Measurements from ENCODE around the gene MPI.
"Not testable (repeated sequence)": the region's sequence is repeated elsewhere in the genome, so short reads cannot be mapped to it uniquely, and the experiment has no call there.

Gene MPI

DNA sequence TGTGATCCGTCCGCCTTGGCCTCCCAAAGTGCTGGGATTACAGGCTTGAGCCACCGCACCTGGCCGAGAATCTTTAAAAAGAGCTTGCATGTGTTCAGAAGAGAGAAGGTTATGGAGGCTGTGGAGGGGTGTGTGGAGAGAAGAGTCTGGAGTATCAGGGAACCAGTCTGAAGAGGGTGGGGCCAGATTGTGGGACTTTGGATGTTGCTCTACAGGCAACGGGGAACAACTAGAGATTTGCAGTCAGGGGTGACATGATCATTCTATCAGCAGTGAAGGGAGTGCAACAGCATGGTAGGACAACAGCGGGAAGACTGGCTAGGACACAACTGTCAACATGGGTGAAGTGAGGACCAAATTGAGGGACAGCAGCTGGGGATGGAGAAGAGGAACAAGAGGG is 25.5 kb upstream of the MPI start:
- FAIRE-seq = no peak

DNA sequence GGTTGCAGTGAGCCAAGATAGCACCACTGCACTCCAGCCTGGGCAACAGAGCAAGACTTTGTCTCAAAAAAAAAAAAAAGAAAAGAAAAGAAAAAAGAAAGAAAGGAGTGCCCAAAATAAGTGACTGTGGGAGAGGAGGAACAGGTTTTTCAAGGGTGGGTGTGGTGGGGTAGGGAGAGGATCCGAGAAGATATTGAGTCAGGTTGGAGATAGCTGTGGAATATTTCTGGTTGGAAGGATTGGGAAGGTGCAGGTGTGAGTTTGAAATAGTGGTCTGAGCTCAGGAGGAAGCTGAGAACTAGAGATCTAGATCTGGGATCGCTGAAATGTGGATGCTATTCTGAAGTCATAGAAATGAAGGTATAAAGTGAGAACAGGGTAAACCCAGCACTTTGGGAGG is 24.5 kb upstream of the MPI start:
- no peak for FAIRE-seq

DNA sequence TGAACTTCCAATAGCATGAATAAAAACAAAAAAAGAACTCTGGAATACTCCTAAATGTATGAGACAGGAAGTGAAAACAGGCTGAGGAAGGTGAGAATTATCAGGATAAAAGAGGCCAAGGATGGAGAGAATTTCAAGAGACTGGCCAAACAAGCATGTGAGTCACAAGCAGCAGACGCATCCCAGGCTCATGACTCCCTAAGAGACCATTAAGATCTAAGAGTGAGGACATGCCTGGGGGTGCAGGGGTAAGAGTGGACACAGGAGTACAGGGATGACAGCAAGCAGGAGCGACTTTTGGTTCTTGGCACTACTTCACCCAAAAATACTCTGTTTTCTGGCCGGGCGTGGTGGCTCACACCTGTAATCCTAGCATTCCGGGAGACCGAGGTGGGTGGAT is 23.8 kb upstream of the MPI start:
- no peak for FAIRE-seq

DNA sequence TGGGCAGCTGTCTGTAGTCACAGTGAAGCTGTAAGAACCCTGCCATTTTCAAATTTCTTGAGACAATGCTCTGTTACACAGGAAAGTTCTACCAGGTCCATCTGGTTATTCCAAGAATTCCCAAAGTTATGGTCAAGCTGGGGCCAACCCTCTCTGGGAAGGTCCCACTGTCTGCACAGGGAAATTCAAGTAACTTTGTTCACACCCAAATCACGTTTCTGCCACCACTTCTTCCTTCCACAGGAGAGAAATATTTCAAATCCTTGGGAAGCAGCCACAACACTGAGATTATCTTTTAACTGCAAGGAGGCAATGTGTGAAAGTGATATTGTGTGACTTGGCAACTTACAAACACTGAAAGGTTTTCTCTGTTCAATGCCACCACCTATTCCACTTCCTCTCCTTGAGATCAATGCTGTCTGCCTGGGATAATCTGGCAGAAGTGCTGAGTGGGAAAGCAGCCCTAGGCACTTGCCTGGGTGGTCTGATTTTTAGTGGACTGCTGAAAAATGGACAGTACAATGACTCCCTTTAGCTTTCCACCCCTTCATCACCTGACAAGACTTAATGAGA is 22.3 kb upstream of the MPI start:
- FAIRE-seq = no peak

DNA sequence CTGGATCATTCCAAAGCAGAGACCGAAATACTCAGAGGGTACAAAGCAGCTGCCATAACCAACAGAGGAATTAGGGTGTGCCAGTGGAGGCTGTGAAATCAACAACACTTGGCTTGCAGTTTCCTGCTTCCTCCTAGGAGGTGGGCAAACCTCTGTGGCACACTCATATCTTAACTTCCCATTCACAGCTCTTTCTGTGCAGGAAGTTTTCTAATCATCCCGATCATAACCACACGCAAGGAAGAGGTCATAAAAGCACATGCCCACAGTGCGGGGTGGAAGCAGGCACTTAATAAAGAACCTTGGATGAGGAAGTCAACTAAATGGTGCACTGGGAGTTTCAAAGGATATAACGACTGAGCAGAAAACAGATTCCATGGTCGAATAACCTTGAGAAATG is 21.8 kb upstream of the MPI start:
- no peak for FAIRE-seq

DNA sequence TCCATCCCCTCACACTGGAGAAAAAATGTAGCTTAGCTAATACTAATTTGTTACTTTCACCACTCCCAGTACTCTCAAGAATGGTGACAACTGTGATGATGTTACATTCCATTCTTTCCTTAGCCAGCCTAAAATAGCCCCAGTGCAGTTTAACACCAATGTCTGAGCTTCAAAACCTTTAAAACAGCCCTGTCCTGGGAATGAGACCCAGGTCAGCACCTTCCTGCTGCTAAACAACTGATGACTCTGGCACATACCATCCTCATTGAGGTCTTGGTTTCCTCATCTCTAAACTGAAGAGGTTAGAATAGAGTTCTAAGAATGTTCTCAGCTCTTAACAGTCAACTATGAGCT is 20.5 kb upstream of the MPI start:
- no peak for FAIRE-seq

DNA sequence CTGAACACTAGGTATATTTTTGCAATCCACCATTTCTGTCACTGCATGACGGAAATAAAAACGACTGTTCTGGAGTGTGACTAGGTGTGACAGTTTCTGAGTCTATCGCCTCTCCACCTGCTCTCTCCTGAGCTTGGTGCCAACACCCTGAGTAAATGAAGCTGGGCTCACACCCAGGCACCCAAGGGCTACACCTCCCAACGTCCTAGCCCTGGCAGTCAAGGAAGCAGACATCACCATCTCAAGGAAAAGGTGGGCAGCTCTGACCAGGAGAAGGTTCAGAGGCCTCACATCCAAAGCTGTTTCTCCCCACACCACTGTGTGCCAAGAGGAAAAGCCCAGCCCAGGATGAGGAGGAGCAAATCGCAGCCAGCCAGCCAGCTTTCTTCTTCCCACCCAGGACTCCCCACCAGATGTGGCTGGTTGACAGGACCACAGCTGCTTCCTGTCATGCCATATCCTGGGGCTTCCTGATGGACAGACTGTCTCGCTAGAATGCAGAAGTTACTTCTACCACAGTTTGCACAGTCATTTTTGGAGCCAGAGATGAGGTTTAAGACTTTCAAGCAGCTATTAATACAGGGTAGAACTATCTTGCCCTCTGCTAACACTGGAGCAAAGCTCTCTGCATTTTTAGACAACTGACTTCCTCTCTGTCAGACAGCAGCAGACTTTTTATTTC is 20.0 kb upstream of the MPI start:
- FAIRE-seq = no peak

DNA sequence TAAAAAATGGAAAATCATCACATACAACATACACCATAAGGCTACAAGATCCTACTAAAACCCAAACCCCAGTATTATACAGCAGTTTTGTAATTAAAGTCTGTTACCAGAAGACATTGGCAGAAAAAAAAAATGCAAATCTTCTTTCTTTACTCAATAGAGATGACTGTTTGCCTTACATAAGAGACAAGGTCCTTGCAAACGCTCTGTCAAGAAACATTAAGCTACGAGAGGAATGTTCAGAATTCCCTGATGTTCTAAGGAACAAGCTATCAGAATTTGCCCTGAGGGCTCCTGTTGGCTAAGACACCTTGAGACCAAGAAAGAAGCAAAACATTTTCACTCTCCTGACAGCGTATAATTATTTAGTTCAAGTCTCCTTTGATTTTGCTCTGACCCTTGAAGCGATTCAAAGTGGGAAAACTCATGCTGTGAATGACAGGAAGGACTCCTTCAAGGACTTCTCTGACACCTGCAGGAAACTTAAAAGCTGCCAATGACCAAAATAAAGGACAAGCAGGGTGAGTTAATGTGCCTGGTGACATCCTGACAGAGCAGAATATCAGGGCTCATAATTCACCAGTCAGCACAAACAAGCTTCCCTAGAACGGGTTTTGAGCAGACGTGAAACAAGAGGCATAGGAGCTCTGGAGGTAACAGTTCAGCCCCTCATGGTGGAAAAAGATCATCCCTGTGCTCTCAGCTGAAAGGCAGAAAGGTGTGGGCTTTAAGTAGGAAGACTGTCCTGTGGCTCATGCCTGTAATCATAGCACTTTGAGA is 19.2 kb upstream of the MPI start:
- no peak for FAIRE-seq

DNA sequence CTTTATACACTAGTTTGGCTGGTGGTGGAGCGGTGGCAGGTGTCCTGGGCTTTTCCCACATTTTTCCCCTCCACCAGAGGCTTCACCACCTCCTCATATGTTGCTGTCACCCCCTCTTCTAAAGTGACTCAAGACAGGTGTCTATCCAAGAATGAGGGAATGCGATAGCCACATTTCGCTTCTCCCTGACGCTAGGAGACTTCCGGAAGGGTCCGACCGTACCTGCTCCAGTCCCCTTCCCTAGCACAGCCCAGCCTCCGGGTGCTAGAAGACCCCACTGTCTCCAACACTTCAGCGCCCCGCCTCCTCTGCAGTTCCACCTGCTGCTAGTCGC is 17.2 kb upstream of the MPI start:
- no peak for FAIRE-seq

DNA sequence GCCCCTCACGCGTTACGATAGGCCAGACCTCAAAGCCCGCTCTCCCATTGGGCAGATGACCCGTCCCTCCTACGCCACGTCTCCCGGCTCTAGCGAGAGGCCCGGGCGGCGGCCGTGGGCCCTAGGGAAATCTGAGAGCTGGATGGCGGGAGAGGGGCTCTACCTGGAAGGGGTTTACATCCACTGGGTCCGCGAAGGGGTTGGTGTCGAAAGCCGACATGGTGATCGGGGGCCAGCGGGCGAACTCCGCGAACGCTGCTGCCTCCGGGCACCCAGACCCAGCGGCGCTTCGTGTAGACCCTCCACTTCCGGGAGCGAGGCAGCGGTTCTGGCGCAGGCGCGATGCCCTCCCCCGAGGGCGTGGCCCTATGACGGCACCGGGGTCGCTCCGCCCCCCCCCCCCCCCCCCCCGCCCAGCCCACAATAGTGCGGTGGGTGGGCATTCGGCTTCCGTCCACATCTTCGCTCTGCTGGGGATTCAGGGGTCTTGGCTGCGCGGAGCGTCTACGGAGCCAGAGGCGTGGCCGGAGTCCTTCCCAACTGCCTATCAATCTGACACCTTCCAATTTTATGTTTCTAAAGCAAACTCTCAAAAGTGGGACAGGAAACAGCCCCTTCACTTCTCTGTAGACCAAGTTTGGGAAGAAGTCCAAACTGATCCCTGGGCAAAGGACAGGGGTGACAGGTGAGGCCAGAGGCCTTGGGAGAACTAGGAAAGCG is 16.6 kb upstream of the MPI start, which contains the start of gene SCAMP2:
Gene SCAMP2 (minus strand): TSS at position 330 of the 720 bp plus-strand sequence. CDS start 110 bp downstream, at position 220.
- FAIRE-seq = no peak

DNA sequence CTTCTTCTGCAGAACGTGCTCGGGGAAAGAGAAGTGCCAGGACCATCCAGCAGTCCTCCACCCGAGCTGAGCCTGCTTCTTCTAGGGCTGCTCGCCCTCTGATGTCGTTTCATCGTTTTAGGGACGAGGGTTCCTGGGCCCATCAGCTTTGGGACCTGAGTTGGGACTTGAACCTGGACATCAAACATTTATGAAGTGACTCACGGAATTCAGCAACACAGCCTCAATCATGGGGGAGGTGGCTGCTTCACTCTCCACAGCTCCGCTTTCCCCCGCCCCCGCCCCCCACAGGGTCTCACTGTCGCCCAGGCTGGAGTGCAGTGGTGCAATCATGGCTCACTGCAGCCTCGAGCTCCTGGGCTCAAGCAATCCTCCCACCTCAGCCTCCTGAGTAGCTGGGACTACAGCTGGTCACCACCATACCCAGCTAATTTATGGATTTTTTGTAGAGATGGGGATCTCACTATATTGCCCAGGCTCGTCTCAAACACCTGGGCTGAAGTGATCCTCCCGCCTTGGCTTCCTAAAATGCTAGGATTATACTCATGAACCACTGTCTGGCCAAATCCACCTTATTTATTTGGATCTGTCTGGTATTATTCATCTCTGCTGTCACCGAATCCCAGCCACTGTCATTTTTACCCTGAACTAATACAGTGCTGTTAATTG is 16.0 kb upstream of the MPI start:
- FAIRE-seq = no peak

DNA sequence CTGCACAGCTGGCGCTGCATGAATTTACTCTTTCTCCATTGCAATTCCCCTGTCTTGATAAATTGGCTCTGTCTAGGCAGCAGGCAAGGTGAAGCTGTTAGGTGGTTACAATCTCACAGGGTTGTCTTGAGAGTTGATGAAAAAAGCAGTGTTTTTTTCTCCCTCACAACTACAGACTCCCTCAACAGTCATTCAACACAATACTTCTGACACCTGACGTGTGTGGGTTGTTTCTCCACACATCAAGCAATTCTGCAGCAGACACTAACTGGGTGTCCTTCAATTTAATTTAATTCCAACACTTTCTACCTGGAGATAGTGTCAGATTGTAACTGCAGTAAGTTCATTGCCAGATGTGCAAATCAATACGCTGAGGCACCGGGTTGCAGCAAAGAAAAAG is 11.6 kb upstream of the MPI start:
- no peak for FAIRE-seq

DNA sequence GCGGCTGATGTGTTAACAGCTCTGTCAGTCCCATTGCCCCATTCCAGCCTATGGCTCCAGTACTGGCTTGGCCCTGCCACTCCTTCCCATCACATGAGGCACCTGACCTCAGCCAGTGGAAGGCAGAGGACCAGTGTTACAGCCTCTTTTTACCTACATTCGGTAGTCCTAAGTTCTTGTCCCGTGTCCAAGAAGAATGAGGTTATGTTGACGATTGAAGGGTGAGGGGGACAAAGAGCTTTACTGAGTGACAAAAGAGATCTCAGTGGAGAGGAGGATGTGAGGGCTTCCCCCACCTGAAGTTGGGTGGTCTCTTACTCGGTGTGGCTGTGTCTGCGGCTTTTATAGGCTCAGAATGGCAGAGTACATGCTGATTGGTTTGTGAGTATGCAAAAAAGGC is 7.3 kb upstream of the MPI start:
- FAIRE-seq = no peak

DNA sequence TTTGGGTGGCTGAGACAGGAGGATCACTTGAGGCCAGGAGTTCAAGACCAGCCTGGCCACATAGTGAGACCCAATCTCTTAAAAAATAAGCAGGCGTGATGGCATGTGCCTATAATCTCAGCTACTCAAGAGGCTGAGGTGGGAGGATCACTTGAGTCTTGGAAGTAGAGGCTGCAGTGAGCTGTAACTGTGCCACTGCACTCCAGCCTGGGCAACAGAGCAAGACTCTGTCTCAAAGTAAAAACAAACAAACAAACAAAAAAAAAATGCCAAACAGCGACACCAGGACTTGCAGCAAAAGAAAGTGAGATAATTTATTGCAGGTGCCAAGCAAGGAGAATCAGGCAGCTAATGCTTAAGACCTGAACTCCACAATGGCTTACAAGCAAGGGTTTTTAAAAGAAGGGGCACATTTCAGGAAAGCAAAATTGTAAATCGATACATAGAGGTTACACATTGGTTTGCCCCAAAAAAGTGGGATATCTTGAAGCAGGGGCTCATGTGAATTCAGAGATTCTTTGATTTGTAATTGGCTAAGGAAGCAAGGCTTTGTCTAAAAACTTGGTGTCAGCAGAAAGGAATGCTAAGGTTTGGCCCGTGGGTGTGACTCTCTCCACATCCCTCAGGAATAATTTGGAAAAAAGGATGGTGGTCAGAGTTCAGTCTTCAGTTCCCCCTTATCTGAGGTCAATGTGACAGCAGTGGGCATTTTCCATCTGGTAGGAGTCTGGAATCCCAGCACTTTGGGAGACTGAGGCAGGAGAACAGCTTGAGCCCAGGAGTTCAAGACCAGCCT is 5.2 kb upstream of the MPI start:
- FAIRE-seq = no peak

DNA sequence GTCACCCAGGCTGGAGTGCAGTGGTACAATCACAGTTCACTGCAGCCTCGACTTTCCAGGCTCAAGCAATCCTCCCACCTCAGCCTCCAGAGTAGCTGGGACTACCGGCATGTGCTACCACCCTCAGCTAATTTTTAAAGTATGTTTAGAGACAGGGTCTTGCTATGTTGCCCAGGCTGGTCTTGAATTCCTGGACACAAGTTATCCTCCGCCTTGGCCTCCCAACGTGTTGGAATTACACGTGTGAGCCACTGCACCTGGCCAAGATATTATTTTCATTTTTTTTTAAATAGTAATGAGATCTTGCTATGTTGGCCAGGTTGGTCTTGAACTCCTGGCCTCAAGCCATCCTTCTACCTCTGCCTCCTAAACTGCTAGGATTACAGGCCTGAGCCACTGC is 4.4 kb upstream of the MPI start:
- FAIRE-seq = no peak

DNA sequence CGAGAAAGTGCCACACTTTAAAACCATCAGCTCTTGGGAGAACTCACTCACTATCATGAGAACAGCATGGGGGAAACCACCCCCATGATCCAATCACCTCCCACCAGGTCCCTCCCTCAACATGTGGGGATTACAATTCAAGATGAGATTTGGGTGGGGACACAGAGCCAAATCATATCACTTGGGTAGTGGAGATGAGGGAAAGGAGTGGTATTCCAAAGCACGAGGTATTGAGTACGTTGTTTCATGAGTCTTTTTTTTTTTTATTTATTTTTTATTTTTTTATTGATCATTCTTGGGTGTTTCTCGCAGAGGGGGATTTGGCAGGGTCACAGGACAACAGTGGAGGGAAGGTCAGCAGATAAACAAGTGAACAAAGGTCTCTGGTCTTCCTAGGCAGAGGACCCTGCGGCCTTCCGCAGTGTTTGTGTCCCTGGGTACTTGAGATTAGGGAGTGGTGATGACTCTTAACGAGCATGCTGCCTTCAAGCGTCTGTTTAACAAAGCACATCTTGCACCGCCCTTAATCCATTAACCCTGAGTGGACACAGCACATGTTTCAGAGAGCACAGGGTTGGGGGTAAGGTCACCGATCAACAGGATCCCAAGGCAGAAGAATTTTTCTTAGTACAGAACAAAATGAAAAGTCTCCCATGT is 2.2 kb upstream of the MPI start:
- not testable (repeated sequence) for FAIRE-seq

DNA sequence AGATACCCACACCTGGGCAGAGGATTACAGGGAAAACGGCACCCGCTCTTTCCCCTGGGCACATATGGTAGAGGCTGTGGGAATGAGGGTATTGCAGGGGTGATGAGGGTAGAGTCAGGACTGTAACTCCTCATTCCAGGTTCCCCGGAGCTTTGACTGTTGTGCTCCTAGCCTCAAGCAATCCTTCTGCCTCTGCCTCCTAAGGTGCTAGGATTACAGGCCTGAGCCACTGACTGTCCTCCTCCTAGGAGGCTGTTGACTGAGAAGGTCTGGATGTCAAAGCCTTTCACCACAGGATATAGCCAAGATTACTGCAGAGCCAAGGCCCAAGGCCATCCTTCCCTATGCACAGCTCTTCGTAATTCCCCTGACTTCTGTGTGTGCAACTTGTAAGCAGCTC is 1.1 kb upstream of the MPI start:
- FAIRE-seq = no peak

DNA sequence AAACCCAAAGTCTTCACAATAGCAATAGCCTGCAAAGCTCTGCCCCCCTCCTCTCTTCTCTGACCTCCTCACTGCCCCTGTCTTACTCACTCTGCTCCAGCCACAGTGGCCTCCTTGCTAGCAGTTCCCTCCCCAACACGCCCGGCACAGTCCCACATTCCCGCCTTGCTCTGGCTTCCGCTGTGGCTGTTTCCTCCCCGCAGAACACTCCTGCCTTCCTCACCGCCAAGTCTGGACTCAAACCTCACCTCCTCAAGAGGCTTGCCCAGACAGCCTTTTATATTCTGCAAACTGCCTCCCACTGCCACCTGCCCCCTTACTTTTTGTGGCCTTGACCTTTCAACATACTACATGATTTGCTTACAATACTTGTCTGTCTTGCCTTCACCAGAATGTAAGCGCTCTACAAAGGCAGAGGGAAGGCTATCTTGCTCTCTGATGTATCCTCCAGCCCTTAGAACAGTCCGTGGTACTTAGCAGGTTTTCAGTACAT is 406 bp upstream of the MPI start:
- no peak for FAIRE-seq

DNA sequence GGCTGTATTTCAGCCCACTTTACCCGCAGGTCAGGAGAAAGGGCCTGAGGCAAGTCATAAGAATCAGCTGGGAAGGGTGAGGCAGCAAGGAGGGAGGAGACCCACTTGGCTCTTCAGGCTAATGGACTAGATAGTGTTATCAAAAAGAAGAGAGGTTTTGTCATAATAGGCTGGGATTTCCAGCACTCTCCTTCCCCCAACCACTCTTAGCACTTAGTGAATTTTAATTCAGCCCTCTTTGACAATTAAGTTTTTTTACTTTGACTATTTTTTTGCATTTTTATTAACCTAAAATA is 771 bp downstream of the MPI start:
- no peak for FAIRE-seq

DNA sequence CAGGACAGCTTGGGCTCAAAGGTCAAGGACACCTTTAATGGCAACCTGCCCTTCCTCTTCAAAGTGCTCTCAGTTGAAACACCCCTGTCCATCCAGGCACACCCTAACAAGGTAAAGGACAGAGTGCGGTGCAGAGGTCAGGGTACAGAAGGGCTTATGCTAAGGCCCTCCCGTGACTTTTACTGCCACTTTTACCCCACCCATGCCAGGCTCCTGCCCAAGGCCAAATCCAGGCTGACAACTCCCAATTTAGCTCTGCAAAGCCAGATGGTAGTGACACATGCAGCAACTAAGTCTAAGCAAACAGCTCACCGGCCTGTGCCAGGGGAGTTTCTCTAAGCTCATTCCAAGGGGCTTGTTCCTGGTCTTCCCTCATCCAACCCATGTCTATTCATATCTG is 1.6 kb downstream of the MPI start:
- no peak for FAIRE-seq

DNA sequence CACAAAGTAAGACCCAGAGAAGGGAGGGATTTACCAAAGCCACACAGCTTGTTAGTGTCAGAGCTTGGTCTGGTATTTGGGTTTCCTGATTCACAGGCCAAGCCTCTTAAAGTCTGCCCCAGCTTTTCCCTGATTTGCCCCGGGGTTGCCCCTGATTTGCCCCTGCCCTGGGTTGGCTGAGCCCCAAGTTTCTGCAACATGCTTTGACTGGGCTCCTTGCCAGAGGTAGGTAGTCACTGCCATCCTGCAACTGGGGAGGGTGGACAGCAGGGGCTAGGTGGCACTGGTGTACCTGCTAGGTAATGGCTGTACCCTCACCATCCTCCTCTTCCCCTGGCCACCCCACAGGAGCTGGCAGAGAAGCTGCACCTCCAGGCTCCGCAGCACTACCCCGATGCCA is 2.5 kb downstream of the MPI start:
- no peak for FAIRE-seq

DNA sequence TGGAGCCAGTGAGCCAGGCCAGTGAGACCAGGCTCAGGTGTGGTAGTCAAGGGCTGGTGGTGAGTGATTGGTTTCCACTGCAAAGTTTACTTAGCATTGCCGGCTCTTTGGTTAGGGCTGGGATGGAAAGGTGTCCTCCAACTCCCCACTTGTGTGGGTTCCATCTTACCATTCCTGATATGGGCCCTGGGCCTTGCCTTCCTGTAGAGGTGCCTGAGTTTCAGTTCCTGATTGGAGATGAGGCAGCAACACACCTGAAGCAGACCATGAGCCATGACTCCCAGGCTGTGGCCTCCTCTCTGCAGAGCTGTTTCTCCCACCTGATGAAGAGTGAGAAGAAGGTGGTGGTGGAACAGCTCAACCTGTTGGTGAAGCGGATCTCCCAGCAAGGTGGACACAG is 3.1 kb downstream of the MPI start:
- no peak for FAIRE-seq
